ENCODE results near the gene RIC8A. TPM values are rescaled to one million over a fixed set of nuclear protein-coding genes. Genes with fewer than 3 reads are reported as not detected.
A peak's percentile ranks its signal among the peaks of the same experiment; 100 is the strongest.

RIC8A gene
- total RNA-seq, 2 donors from 2014 or later: 69.3 to 112 TPM

GRCh38 chr11:204587-205109 is 2.9 kb upstream of the RIC8A start:
- no peak overlapping the region for H3K27ac ChIP-seq
- no peaks in the 10 kb centered on the region for H3K27me3 ChIP-seq
- no peak for TF ChIP-seq CTCF (IDR thresholded peaks at IDR 0.05)
- intact Hi-C loops (cut with DNase I): no loop called here
- H3K4me1 ChIP-seq: peaks cover 13% of the 10 kb centered on the region
- peaks cover 10% of the 10 kb centered on the region for H3K36me3 ChIP-seq
- no peaks in the 10 kb centered on the region for H3K9me3 ChIP-seq
- peak; percentile 17 for DNase-seq
- H3K9ac ChIP-seq (ENCODE audit: low read depth in 2 of 2, low read length in 2 of 2): no peak overlapping the region
- no peak overlapping the region for H3K4me3 ChIP-seq

GRCh38 chr11:205221-206001 is 2.1 kb upstream of the RIC8A start:
- H3K9ac ChIP-seq (ENCODE audit: low read depth in 2 of 2, low read length in 2 of 2): peak overlapping the region; percentile 91 to 99

GRCh38 chr11:206002-206384 is 1.5 kb upstream of the RIC8A start:
- Histone ChIP-seq H3K36me3 (peaks cover 15% of the 10 kb centered on the region), H3K4me3 (peak overlapping the region; percentile 99), H3K9me3 (no peaks in the 10 kb centered on the region), H3K27me3 (no peaks in the 10 kb centered on the region), H3K27ac (no peak overlapping the region), H3K4me1 (peaks cover 21% of the 10 kb centered on the region), H3K9ac (ENCODE audit: low read depth in 2 of 2, low read length in 2 of 2) (peak overlapping the region; percentile 91 to 99)
- peak; percentile 24 for DNase-seq
- intact Hi-C loops (cut with DNase I): no loop called here
- TF ChIP-seq CTCF (IDR thresholded peaks at IDR 0.05): no peak

More at GRCh38 chr11:205221-206001, 2.1 kb upstream of the RIC8A start:
- peak overlapping the region; percentile 99 for H3K4me3 ChIP-seq
- H3K27me3 ChIP-seq: no peaks in the 10 kb centered on the region
- peaks cover 10% of the 10 kb centered on the region for H3K36me3 ChIP-seq
- H3K27ac ChIP-seq: no peak overlapping the region
- peak; percentile 17 for DNase-seq
- intact Hi-C loops (cut with DNase I): no loop called here
- peaks cover 21% of the 10 kb centered on the region for H3K4me1 ChIP-seq
- no peak for TF ChIP-seq CTCF (IDR thresholded peaks at IDR 0.05)
- no peaks in the 10 kb centered on the region for H3K9me3 ChIP-seq

DNA sequence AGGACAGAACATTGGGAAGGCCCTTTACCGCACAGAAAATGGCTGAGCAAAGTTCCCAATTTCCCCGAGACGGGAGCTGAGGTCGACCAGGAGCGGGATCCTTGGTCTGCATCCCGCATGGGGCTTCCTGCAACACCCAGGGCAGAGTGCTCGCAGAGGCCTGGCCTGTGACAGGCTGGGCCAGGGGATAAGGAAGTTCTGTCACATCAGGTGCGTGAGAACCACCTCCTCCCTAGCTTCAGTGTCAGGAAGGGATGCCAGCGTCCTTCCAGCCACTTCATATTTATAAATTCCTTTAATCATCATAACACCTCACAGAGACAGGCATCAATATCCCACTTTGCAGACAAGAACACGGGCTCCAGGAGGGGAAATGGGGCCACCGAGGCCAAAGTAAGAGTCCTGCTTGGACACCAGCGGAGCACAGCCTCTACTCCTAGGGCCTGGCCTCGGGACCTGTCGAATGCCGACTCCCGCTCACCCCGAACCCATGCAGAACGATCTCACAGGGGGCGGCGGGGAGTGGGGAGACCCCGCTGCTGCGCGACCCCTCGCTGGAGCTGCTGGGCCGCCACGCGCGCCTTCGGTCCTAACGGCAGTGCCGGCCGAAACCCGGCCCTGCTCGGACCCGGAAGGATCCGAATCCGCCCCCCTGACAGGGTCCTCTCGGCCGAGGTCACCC is 841 bp upstream of the RIC8A start:
- Histone ChIP-seq H3K9ac (ENCODE audit: low read depth in 2 of 2, low read length in 2 of 2) (peak overlapping the region; percentile 91 to 99), H3K36me3 (peaks cover 16% of the 10 kb centered on the region), H3K4me1 (peaks cover 21% of the 10 kb centered on the region), H3K27ac (peak overlapping the region; percentile 100), H3K27me3 (no peaks in the 10 kb centered on the region), H3K4me3 (peak overlapping the region; percentile 99), H3K9me3 (no peaks in the 10 kb centered on the region)
- intact Hi-C loops (cut with DNase I): no loop called here
- DNase-seq: peak; percentile 59
- TF ChIP-seq CTCF (IDR thresholded peaks at IDR 0.05): no peak

GRCh38 chr11:207863-208180 is 314 bp downstream of the RIC8A start:
- Histone ChIP-seq H3K27ac (peak overlapping the region; percentile 100), H3K4me1 (peaks cover 21% of the 10 kb centered on the region), H3K4me3 (peak overlapping the region; percentile 99), H3K9ac (ENCODE audit: low read depth in 2 of 2, low read length in 2 of 2) (peak overlapping the region; percentile 98 to 100), H3K36me3 (peaks cover 24% of the 10 kb centered on the region), H3K27me3 (no peaks in the 10 kb centered on the region), H3K9me3 (no peaks in the 10 kb centered on the region)
- no peak for DNase-seq
- intact Hi-C loops (cut with DNase I): no loop called here
- no peak for TF ChIP-seq CTCF (IDR thresholded peaks at IDR 0.05)

All from colonic mucosa (tissue), 4 donors.